DMS 273 treated with DMSO at 0.1 percent for 48 hours (cell line): ENCODE results near the gene NTF4.
"Not testable (repeated sequence)": the region's sequence is repeated elsewhere in the genome, so short reads cannot be mapped to it uniquely, and the experiment has no call there.

Experiments used
- DNase-seq: peaks from one replicate; lab custom pipeline; 2025; lab: John Stamatoyannopoulos, UW

NTF4 gene

GRCh38 chr19:49020931-49021895, 43.4 kb downstream of the NTF4 start:
- DNase-seq = no peak

- DNase-seq = no peak
Measured at GRCh38 chr19:49020342-49020741, 44.3 kb downstream of the NTF4 start.

GRCh38 chr19:49019242-49019932, 45.2 kb downstream of the NTF4 start:
- no peak for DNase-seq

- DNase-seq = not testable (repeated sequence)
Measured at GRCh38 chr19:49018388-49019241, 46.0 kb downstream of the NTF4 start.

GRCh38 chr19:49017666-49018351, 46.8 kb downstream of the NTF4 start:
- DNase-seq = peak; percentile 17

GRCh38 chr19:49017041-49017665, 47.5 kb downstream of the NTF4 start, which contains the start of gene LHB:
LHB (minus strand) TSS chr19:49017091; CDS start chr19:49017081, 10 bp downstream.
- no peak for DNase-seq

GRCh38 chr19:49016067-49016839, 48.4 kb downstream of the NTF4 start:
- no peak for DNase-seq

GRCh38 chr19:49014870-49015255, 49.8 kb downstream of the NTF4 start:
- DNase-seq = no peak

GRCh38 chr19:49014123-49014869, 50.3 kb downstream of the NTF4 start:
- no peak for DNase-seq

GRCh38 chr19:49011194-49011593, 53.4 kb downstream of the NTF4 start:
- no peak for DNase-seq
